HG02970 (cell line): ENCODE measurements around the gene TMEM101.
A peak's percentile ranks its signal among the peaks of the same experiment; 100 is the strongest.
"Not testable (repeated sequence)": the region's sequence is repeated elsewhere in the genome, so short reads cannot be mapped to it uniquely, and the experiment has no call there.

Experiments used
- ATAC-seq: cut with Tn5 transposase; IDR thresholded peaks from one replicate; pipeline ENCODE4 v1.9.1; 2021; ENCODE audit warnings: mild to moderate bottlenecking, moderate library complexity, moderate number of reproducible peaks; ENCODE audit not compliant: unreplicated experiment, low FRiP score

TMEM101 gene

DNA sequence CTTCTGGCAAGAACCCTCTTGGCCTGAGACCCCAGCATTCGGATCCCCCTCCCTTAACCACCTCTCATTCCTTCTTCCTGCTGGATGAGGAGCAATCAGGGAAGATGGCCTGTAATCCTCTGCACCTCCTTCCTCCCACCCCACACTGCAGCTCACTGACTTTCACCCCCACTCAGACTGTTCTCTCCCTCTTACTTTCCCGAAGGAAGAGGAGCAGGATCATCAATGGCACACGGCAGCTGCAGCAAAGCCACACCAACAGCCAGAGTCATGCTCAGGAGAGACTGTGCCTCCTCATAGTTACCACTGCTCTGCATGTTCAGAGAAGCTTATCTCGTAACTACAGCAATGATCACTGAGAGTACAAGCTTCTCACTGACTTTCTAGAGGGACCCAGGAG, 10.1 kb upstream of the TMEM101 start:
- no peak for ATAC-seq

DNA sequence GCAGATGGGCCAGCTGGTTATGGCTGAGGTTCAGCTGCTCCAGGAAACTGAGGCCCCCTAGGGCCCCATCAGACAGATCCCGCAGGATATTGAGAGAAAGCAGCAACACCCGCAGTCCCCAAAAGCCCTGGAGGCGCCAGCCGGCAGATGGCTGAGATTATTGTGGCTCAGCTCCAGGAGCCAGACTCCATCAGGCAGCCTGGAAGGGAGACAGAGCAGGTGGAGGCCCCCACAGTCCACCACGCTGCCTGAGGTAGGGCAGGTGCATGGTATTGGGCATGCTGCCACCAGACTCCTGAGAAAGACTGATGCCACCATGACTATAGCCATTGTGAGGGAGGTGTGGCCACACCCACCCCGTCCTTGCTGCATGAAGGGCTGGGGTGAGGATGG, 9.5 kb upstream of the TMEM101 start:
- no peak for ATAC-seq

DNA sequence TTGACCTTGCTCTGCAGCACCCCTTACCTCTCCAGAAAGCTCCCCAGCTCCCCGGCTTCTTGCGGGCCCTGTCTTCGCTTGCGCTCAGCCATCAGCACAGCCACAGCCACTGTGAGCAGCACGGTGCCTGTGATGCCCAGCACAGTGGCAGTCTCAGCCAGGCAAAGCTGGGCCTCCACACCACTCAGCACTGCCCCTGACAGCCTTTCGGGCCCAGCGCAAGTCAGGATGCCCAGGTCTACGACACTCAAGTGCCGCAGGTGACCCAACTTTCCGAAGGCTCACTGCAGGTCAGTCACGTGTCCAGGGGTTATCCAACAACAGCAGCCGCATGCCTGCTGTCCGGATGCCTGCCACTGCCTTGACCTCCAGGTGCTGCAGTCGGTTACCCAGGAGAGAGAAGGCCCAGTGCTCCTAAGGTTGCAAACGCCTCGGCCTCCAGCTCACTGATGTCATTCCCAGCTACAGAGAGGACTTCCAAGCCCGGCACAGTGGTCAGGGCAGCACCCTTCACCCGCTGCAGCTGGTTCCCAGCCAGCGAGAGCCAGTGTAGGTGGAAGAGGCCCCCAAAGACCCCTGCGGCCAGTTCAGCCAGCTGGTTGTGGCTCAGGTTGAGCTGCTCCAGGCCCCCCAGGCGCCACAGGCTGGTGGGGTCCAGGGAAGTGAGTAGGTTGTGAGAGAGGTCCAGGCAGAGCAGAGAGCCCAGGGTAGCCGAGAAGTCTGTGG, 8.9 kb upstream of the TMEM101 start:
- no peak for ATAC-seq

- ATAC-seq, result no peak
Observed at GRCh38 chr17:44022246-44022645, 7.5 kb upstream of the TMEM101 start.

GRCh38 chr17:44021227-44021626, 6.5 kb upstream of the TMEM101 start:
- ATAC-seq, result not testable (repeated sequence)

- ATAC-seq, result no peak
Observed at GRCh38 chr17:44014133-44014436, 678 bp downstream of the TMEM101 start.

DNA sequence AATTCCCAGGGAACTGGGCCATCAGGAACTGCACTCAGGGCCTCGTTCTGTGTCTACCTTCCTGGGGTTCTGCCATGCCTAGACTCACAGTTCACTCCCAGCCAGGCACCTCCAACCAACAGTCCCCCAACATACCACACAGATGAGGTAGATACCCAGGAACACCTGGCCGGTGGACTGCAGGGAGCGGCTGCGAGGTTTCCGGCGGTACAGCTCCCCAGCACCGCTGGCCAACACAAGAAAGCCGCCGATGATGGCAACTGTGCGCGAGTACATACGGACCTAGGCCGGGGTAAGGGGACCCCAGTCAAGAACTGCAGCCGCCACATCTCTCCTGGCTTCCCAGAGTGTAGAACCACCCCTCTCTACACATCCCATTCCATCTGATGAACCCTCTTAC, 1.9 kb downstream of the TMEM101 start:
- ATAC-seq, result no peak

GRCh38 chr17:44012391-44012790, 2.4 kb downstream of the TMEM101 start:
- no peak for ATAC-seq

DNA sequence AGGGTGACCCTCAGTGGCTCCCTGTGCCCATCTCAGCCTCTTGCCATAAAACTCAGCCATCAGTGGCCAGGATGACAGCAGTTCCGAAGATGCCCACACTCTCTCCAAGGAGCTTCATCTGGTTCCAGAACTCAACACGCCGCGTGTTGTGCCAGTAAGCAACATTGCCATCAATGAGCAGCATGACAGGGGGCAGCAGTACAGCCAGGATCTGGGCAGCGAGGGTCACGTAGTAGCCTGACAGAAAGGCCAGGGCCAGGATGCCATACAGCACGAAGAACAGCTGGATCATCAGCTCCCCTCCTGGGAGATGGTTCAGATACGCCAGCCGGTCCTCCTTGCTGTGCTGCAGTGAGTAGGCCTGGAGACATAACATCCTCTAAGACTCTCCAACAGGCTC, 2.9 kb downstream of the TMEM101 start:
- ATAC-seq, result no peak

DNA sequence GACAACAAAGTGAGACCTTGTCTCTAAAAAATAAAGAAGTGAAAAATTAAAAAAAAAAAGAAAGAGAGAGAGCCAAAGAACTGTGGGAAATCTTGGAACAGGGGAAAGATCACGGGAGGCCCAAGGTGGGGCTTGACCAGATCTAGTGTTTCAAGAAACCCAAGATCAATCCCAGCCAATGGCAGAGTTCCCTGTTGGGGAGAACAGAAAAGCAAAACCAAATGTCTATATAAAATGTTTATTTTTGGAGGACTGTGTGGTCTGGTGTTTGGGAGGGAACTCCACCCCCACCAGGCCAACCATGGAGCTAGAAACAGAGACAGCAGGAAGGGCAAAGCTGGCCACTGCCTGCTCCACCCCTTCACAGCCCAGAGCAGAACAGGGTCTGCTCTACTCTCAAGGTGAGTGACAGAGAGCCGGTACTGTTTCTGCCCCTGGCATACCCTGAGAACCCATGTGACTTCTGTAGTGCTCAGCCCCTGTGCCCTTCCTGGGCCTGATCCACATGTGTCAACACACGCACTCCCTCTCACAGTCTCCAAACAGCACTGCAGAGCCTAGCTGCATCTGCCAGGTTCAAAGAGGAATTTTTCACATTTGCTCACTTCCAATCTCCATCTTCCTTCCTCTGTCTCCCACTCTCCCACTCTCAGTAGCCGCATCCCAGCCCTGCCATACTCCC, 3.7 kb downstream of the TMEM101 start:
- ATAC-seq, result no peak

DNA sequence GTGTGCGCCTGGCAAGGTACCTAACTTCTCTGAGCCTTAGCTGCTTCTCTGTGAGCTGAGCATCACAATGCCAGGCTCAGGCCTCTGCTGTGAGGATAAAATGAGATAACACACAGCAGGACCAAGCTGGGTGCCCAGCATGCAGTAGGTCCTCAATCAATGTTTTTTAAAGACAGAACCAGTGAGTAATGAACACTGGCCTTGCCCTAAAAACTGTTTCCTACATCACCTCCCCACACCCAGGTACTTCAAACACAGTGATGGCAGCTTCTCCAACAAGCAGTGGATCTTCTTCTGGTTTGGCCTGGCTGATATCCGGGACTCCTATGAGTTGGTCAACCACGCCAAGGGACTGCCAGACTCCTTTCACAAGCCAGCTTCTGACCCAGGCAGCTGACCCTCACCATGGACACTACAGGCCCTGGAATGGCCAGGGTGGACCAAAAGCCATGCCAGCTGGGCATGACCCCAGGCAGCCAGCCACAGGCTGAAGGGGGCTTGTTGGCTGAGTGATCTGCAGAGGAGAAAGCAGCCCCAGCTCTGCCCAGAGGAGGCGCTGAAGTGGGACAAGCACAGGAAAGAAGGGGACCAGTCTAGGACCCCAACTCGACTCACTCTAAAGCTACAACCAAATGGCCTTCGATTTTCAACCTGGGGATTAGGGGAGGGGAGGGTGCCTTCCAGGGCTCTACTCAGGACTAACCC, 6.4 kb downstream of the TMEM101 start:
- ATAC-seq, result no peak

- ATAC-seq, result no peak
Observed at GRCh38 chr17:44007346-44008204, 7.2 kb downstream of the TMEM101 start.

GRCh38 chr17:44006598-44007345, 8.0 kb downstream of the TMEM101 start:
- peak; percentile 62 for ATAC-seq

GRCh38 chr17:44006272-44006597, 8.5 kb downstream of the TMEM101 start:
- peak; percentile 10 for ATAC-seq

GRCh38 chr17:44005527-44006271, 9.1 kb downstream of the TMEM101 start:
- ATAC-seq, result no peak

- ATAC-seq, result no peak
Observed at GRCh38 chr17:44004761-44005526, 9.8 kb downstream of the TMEM101 start.

DNA sequence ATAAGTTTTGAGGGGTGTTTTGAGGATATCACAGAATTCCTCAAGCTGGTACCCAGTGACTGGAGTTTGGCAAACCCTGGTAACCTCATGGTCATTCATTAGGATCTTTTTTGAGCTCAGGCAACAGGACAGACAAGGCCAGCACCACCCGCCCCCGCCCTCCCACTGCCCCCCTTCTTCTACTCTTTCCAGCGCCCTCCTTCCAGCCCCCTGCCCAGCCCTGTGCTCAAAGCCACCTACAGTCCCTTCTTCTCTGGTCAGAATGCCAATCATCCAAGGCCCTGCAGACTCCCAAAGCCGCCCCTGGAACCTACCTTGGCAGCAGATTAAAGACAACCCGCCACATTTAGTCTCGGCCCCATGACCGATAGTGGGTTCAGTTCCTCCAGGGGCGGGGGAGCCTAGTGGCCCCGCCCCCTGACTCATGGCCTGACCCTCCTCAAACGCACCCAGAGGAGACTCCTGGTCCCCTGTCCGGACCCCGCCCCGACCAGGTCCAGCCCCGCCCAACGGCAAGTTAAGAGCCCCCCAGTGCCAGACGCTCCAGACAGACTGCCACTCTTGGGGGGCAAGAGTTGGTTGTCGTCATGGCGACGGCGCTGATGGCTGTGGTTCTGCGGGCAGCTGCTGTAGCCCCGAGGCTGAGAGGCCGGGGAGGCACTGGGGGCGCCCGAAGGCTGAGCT, 10.5 kb downstream of the TMEM101 start, which contains the start of gene NAGS:
Gene NAGS, plus strand, starts transcription at position 546 of the 684 bp plus-strand sequence. Its CDS starts 42 bp downstream, at position 588.
- no peak for ATAC-seq
